KMS-11 (cell line): Measurements from ENCODE around the gene ABHD12.
A peak's percentile ranks its signal among the peaks of the same experiment; 100 is the strongest.

Experiments
- H2AFZ ChIP-seq: fragments of 200-600 bp; sonication (generic); 2 replicates; pipeline ENCODE4 v1.6.1; 2016; ENCODE audit warnings: antibody characterized with exemption, mixed run types, low read depth
- H3K27ac ChIP-seq: fragments of 200-600 bp; sonication (generic); 2 replicates; pipeline ENCODE4 v1.6.1; 2016; ENCODE audit warnings: mild to moderate bottlenecking, mixed run types
- H3K27me3 ChIP-seq: fragments of 200-600 bp; sonication (generic); 2 replicates; pipeline ENCODE4 v1.6.1; 2017; ENCODE audit warnings: mild to moderate bottlenecking, low read depth, mixed run types, moderate library complexity; ENCODE audit not compliant: insufficient read depth
- H3K36me3 ChIP-seq: fragments of 200-600 bp; sonication (generic); 2 replicates; pipeline ENCODE4 v1.6.1; 2017; ENCODE audit warnings: mild to moderate bottlenecking, mixed run types; ENCODE audit not compliant: insufficient read depth
- H3K4me1 ChIP-seq: fragments of 200-600 bp; sonication (generic); 2 replicates; pipeline ENCODE4 v1.6.1; 2016; ENCODE audit warnings: mild to moderate bottlenecking, low read depth, mixed run types; ENCODE audit not compliant: poor library complexity, severe bottlenecking
- H3K4me2 ChIP-seq: fragments of 200-600 bp; sonication (generic); 2 replicates; pipeline ENCODE4 v1.7.0; 2016; ENCODE audit warnings: mild to moderate bottlenecking, mixed run types
- H3K4me3 ChIP-seq: fragments of 200-600 bp; sonication (generic); IDR thresholded peaks from 2 replicates; pipeline ENCODE4 v1.6.1; 2017; ENCODE audit warnings: low read depth, low read length, mixed read lengths; ENCODE audit not compliant: insufficient read depth
- H3K79me2 ChIP-seq: fragments of 200-600 bp; sonication (generic); 2 replicates; pipeline ENCODE4 v1.6.1; 2016; ENCODE audit warnings: low read depth, mixed run types; ENCODE audit not compliant: insufficient read depth
- H3K9ac ChIP-seq: fragments of 200-600 bp; sonication (generic); 2 replicates; pipeline ENCODE4 v1.6.1; 2016; ENCODE audit warnings: mild to moderate bottlenecking, mixed run types
- H4K20me1 ChIP-seq: fragments of 200-600 bp; sonication (generic); 2 replicates; pipeline ENCODE4 v1.6.1; 2016; ENCODE audit warnings: mild to moderate bottlenecking, mixed run types; ENCODE audit not compliant: insufficient read depth
- CTCF ChIP-seq: fragments of 200-600 bp; sonication (generic); conservative IDR thresholded peaks from 2 replicates; pipeline ENCODE4 v1.6.1; 2017; ENCODE audit warnings: low read depth, mild to moderate bottlenecking, antibody characterized with exemption, low read length, moderate library complexity, mixed read lengths

Gene ABHD12

GRCh38 chr20:25250508-25250907 is 140.1 kb downstream of the ABHD12 start:
- no peaks in the 10 kb centered on the region for H3K27me3 ChIP-seq
- H2AFZ ChIP-seq, result no peak overlapping the region
- H3K36me3 ChIP-seq, result no peaks in the 10 kb centered on the region
- no peak overlapping the region for H3K27ac ChIP-seq
- H3K9ac ChIP-seq, result no peak overlapping the region
- H3K4me2 ChIP-seq, result peak overlapping the region; percentile 89; the same call in 1 of the 2 replicates
- no peaks in the 10 kb centered on the region for H4K20me1 ChIP-seq
- peaks cover 53% of the 10 kb centered on the region for H3K79me2 ChIP-seq
- H3K4me1 ChIP-seq, result peaks cover 59% of the 10 kb centered on the region
- H3K4me3 ChIP-seq, result no peak overlapping the region
- TF ChIP-seq CTCF, result no peak
